Neural progenitor cell (in vitro differentiated cells): ENCODE measurements around the gene PSTPIP1.

Source experiments
- CTCF ChIP-seq: fragments of 200-600 bp; sonication (generic); IDR thresholded peaks from 2 replicates; pipeline ENCODE4 v1.5.1; 2017; ENCODE audit warnings: antibody characterized with exemption, mild to moderate bottlenecking
- EZH2 ChIP-seq: fragments of 200-600 bp; sonication (generic); IDR thresholded peaks from 2 replicates; pipeline ENCODE4 v1.6.1; 2017; ENCODE audit warnings: antibody characterized with exemption, mild to moderate bottlenecking, moderate library complexity

GRCh38 chr15:77071305-77072223, 76.6 kb downstream of the PSTPIP1 start:
- TF ChIP-seq CTCF (no peak), EZH2 (no peak)
